SK-MEL-5 (cell line): ENCODE data around the gene OR1S2. TPM values are rescaled to one million over a fixed set of nuclear protein-coding genes. Genes with fewer than 3 reads are reported as not detected.

Experiments used
- total RNA-seq: library from RNA; depleted of rRNA; stranded (reverse); fragments of >200 nt; shearing (Covaris generic); gene quantifications from 2 replicates; pipeline ENCODE4 v1.2.3, GENCODE V29; 2014; rRNA removed

The OR1S2 gene
- total RNA-seq, 1 experiment from 2014 or later: not detected

Other genes with a start within 250 kb of the OR1S2 start
- not detected in 2 replicates for gene OR9Q1, start 180.3 kb downstream of the OR1S2 start, total RNA-seq
- gene OR6Q1, start 173.2 kb downstream of the OR1S2 start, total RNA-seq: not detected in 2 replicates
- not detected in 2 replicates for gene OR9I1, start 78.6 kb downstream of the OR1S2 start, total RNA-seq
- not detected in 2 replicates for gene OR9Q2, start 15.1 kb downstream of the OR1S2 start, total RNA-seq
- not detected in 2 replicates for gene OR1S1, start 8.6 kb upstream of the OR1S2 start, total RNA-seq
- gene OR10Q1, start 24.8 kb upstream of the OR1S2 start, total RNA-seq: not detected in 2 replicates
- not detected in 2 replicates for gene OR10W1, start 64.1 kb upstream of the OR1S2 start, total RNA-seq
- not detected in 2 replicates for gene OR5B17, start 154.9 kb upstream of the OR1S2 start, total RNA-seq
- gene OR5B3, start 202.7 kb upstream of the OR1S2 start, total RNA-seq: not detected in 2 replicates
- not detected in 2 replicates for gene OR5B2, start 224.0 kb upstream of the OR1S2 start, total RNA-seq
- not detected in 2 replicates for gene OR5B12, start 238.1 kb upstream of the OR1S2 start, total RNA-seq